ENCODE results near the gene GRB10.
"Not testable (repeated sequence)": the region's sequence is repeated elsewhere in the genome, so short reads cannot be mapped to it uniquely, and the experiment has no call there.

GRB10 gene

GRCh38 chr7:50580057-50580456 is 202.6 kb downstream of the GRB10 start:
- H3K4me3 ChIP-seq (ENCODE audit: low read depth, low read length) = no peak overlapping the region
- no peak for TF ChIP-seq CTCF (IDR thresholded peaks at IDR 0.05; ENCODE audit: borderline replicate concordance, insufficient read depth, low read depth, low read length)

GRCh38 chr7:50578105-50578504 is 204.6 kb downstream of the GRB10 start:
- H3K4me3 ChIP-seq (ENCODE audit: low read depth, low read length) = not testable (repeated sequence)

- TF ChIP-seq CTCF (IDR thresholded peaks at IDR 0.05; ENCODE audit: borderline replicate concordance, insufficient read depth, low read depth, low read length) = no peak
- H3K4me3 ChIP-seq (ENCODE audit: low read depth, low read length) = no peak overlapping the region
Observed at GRCh38 chr7:50577569-50577968, 205.1 kb downstream of the GRB10 start.

DNA sequence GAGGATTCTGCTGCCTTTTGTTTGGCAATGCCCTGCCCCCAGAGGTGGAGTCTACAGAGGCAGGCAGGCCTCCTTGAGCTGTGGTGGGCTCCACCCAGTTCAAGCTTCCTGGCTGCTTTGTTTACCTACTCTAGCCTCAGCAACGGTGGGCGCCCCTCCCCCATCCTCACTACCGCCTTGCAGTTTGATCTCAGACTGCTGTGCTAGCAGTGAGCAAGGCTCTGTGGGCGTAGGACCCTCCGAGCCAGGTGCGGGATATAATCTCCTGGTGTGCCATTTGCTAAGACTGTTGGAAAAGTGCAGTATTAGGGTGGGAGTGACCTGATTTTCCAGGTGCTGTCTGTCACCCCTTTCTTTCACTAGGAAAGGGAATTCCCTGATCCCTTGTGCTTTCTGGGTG is 206.3 kb downstream of the GRB10 start:
- not testable (repeated sequence) for H3K4me3 ChIP-seq (ENCODE audit: low read depth, low read length)

DNA sequence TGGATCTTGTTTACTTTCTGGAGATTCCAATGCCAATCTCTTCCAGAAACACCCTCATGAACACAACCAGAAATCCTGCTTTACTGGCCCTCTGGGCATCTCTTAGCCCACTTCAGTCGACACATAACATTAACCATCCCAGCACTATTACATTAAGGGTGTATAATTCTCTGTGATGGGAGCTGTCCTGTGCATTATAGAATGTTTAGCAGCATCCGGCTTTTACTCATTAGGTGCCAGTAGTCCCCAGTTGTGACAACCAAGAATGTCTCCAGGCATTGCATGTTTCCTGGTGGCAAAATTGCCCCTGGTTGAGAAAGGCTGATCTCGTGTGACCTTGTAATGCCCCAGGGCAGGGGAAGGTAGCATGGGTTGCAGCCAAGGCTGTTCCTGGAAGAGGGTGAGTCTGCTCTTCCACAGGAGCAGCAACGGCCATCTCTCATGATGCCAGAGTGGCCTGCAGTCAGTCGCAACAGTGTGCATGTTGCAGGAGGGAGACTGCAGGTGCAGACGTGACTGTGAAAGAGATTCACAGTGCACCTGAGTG is 214.9 kb downstream of the GRB10 start:
- no peak overlapping the region for H3K4me3 ChIP-seq (ENCODE audit: low read depth, low read length)
- TF ChIP-seq CTCF (IDR thresholded peaks at IDR 0.05; ENCODE audit: borderline replicate concordance, insufficient read depth, low read depth, low read length) = no peak

- TF ChIP-seq CTCF (IDR thresholded peaks at IDR 0.05; ENCODE audit: borderline replicate concordance, insufficient read depth, low read depth, low read length) = no peak
- no peak overlapping the region for H3K4me3 ChIP-seq (ENCODE audit: low read depth, low read length)
Observed at GRCh38 chr7:50565977-50566376, 216.7 kb downstream of the GRB10 start.

GRCh38 chr7:50565559-50565916 is 217.2 kb downstream of the GRB10 start:
- H3K4me3 ChIP-seq (ENCODE audit: low read depth, low read length) = no peak overlapping the region

More at GRCh38 chr7:50565559-50565916, 217.2 kb downstream of the GRB10 start:
- no peak for TF ChIP-seq CTCF (IDR thresholded peaks at IDR 0.05; ENCODE audit: borderline replicate concordance, insufficient read depth, low read depth, low read length)
